ENCODE results near the gene CHDH. TPM values are rescaled to one million over a fixed set of nuclear protein-coding genes. Genes with fewer than 3 reads are reported as not detected.

The CHDH gene
- total and polyA plus RNA-seq, 8 donors: 9.3 to 28.2 (median 18.5) TPM

DNA sequence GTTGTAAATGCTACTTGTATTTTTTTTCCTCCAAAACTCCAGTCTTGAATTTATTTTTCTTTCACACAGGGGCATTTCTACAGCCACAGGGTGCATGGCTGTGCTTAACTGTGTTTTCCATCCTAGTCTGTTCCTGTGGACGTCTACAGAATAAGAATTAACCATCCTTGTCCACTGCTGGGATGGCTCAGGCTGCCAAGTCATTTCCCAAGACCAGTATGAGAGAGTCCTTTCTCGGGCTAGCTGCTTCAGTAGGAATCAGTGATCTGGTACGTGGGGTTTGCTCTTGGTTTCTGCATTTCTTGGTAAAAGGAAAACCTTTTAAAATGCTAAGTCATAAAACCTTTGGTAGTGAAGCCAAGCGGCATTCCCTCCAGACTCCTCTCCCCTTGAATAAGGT lies 29.8 kb downstream of the CHDH start:
- TF ChIP-seq, protein P1, sequence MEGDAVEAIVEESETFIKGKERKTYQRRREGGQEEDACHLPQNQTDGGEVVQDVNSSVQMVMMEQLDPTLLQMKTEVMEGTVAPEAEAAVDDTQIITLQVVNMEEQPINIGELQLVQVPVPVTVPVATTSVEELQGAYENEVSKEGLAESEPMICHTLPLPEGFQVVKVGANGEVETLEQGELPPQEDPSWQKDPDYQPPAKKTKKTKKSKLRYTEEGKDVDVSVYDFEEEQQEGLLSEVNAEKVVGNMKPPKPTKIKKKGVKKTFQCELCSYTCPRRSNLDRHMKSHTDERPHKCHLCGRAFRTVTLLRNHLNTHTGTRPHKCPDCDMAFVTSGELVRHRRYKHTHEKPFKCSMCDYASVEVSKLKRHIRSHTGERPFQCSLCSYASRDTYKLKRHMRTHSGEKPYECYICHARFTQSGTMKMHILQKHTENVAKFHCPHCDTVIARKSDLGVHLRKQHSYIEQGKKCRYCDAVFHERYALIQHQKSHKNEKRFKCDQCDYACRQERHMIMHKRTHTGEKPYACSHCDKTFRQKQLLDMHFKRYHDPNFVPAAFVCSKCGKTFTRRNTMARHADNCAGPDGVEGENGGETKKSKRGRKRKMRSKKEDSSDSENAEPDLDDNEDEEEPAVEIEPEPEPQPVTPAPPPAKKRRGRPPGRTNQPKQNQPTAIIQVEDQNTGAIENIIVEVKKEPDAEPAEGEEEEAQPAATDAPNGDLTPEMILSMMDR (IDR thresholded peaks at IDR 0.05): no peak
- WGBS, 2 donors: 88 to 91% methylated on average over 4 of the region's 4 CpGs
- no peak for DNase-seq
- no peak overlapping the region for H3K4me3 ChIP-seq
- H3K9me3 ChIP-seq: no peaks in the 10 kb centered on the region
- intact Hi-C loops (cut with DNase I): no loop called here
- no peak overlapping the region for H3K27ac ChIP-seq
- H3K36me3 ChIP-seq: peaks cover 0 to 60% (median 32%) of the 10 kb centered on the region in 3 donors
- no peaks in the 10 kb centered on the region for H3K27me3 ChIP-seq
- ATAC-seq: no peak
- FAIRE-seq: no peak
- H3K4me1 ChIP-seq: no peaks in the 10 kb centered on the region

DNA sequence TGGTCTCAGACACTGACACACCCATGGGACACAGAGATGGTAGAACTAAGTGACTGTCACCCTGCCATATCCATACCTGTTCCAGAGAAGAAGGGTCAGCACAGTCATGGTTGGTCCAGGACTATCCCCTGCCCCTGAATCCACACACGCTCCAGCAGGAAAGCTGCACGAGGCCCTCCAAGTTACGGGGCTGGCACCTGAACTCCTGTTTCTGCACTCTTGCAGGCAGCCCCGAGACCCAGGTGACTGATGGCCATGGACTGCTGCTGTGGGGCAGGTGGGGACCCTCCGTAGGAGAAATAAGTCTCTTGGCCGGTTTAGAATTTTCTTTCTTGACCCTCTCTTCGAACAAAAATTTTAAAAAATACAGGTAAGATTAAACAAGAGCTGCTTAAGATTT lies 30.6 kb downstream of the CHDH start:
- intact Hi-C loops (cut with DNase I): no loop called here
- Histone ChIP-seq H3K9me3 (no peaks in the 10 kb centered on the region), H3K4me3 (no peak overlapping the region), H3K36me3 (peaks cover 0 to 52% (median 32%) of the 10 kb centered on the region in 3 donors), H3K27ac (no peak overlapping the region), H3K4me1 (no peaks in the 10 kb centered on the region), H3K27me3 (no peaks in the 10 kb centered on the region)
- WGBS, 2 donors: 96 to 99% methylated on average over 7 of the region's 7 CpGs
- no peak for ATAC-seq
- TF ChIP-seq, protein P1 (IDR thresholded peaks at IDR 0.05): no peak
- no peak for FAIRE-seq
- no peak for DNase-seq

DNA sequence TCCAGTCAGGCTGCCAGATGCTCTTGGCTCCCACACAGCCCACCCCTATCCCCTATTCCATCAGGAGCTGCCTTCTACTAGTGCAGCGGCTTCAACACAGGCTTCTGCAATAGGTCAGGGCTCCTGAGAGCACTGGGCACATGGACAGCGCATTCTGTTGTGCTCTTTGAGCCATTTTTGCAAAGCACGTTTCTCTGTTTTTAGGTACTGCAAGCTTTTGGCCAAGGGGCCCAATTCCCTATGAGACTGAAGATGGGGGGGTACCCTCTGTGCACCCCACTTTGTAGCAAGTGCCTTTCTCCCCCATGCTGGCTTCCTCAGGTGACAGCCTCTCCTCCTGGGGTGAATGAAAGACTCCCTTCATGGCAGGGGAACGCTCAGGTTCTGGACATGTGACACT lies 31.2 kb downstream of the CHDH start:
- no peak for ATAC-seq
- TF ChIP-seq, protein P1 (IDR thresholded peaks at IDR 0.05): no peak
- H3K27me3 ChIP-seq: no peaks in the 10 kb centered on the region
- H3K4me3 ChIP-seq: no peak overlapping the region
- no peak overlapping the region for H3K27ac ChIP-seq
- FAIRE-seq: no peak
- DNase-seq: no peak
- peaks cover 0 to 46% (median 30%) of the 10 kb centered on the region in 3 donors for H3K36me3 ChIP-seq
- no peaks in the 10 kb centered on the region for H3K4me1 ChIP-seq
- intact Hi-C loops (cut with DNase I): no loop called here
- 94 to 97% methylated on average over 4 of the region's 4 CpGs for WGBS, 2 donors
- H3K9me3 ChIP-seq: no peaks in the 10 kb centered on the region

DNA sequence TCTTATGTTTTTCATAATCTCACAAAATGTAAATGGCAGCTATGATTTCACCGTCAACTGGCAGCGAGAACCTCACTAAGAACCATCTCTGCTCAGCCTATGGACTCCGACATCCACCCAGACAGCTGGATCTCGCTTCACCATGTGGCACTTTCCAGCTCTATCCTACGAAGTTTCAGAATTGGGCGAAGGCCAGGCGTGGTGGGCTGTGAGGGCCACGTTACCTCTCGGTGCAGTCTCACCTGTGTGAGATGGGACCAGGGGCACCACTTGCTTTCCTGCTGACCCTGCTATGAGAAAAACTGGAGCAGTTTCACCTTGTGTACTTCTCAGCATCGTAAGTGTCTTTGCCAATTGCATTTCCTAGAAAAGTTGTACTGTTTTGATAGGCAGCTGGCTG lies 32.3 kb downstream of the CHDH start:
- FAIRE-seq: no peak
- Histone ChIP-seq H3K9me3 (no peaks in the 10 kb centered on the region), H3K36me3 (peaks cover 0 to 34% (median 19%) of the 10 kb centered on the region in 3 donors), H3K4me1 (no peaks in the 10 kb centered on the region), H3K27me3 (no peaks in the 10 kb centered on the region), H3K4me3 (no peak overlapping the region), H3K27ac (no peak overlapping the region)
- WGBS, 2 donors: 87 to 88% methylated on average over 10 of the region's 10 CpGs
- no peak for ATAC-seq
- TF ChIP-seq, protein P1 (IDR thresholded peaks at IDR 0.05): no peak
- DNase-seq: no peak
- intact Hi-C loops (cut with DNase I): no loop called here

DNA sequence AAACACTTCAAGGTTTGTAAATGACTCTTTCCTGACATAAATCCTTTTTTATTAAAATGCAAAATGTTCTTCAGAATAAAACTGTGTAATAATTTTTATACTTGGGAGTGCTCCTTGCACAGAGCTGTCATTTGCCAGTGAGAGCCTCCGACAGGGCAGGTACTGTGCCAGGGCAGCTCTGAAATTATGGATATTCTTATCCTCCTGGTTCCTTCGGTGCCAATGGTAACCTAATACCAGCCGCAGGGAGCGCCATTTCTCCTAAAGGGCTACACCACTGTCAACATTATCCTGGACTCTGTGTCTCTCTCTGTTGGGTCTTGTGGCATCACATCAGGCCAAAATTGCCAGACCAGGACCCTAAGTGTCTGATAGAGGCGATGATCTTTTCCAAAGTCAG lies 33.0 kb downstream of the CHDH start:
- peaks cover 0 to 28% (median 14%) of the 10 kb centered on the region in 3 donors for H3K36me3 ChIP-seq
- WGBS, 2 donors: 72 to 77% methylated on average over 5 of the region's 5 CpGs
- no peaks in the 10 kb centered on the region for H3K4me1 ChIP-seq
- H3K27me3 ChIP-seq: no peaks in the 10 kb centered on the region
- TF ChIP-seq, protein P1 (IDR thresholded peaks at IDR 0.05): no peak
- DNase-seq (no peak), FAIRE-seq (no peak), ATAC-seq (no peak)
- no peak overlapping the region for H3K4me3 ChIP-seq
- intact Hi-C loops (cut with DNase I): no loop called here
- no peaks in the 10 kb centered on the region for H3K9me3 ChIP-seq
- no peak overlapping the region for H3K27ac ChIP-seq
